ENCODE results near the gene SELE. TPM values are rescaled to one million over a fixed set of nuclear protein-coding genes. Genes with fewer than 3 reads are reported as not detected.

SELE gene
- total and polyA plus RNA-seq, 2 of the 13 experiments (the other 11 are each of a cell fraction or from before 2014, with no cell fraction given), result 0.04 to 0.09 TPM

- 0 out of 2 replicates have a peak, but pooled peaks have one; percentile 51 for TF ChIP-seq TSC22D2 (CRISPR knock-in tag; IDR thresholded peaks at IDR 0.05; ENCODE audit: borderline replicate concordance)
- peak; percentile 88; the same call in 1 of the 2 replicates for TF ChIP-seq NFKBIZ (CRISPR knock-in tag; IDR thresholded peaks at IDR 0.05)
- peak; percentile 99 for TF ChIP-seq SOX13 (IDR thresholded peaks at IDR 0.05)
- TF ChIP-seq SOX13 (CRISPR knock-in tag; conservative IDR thresholded peaks at IDR 0.05 in 1 of 2, IDR thresholded peaks at IDR 0.05 in 1 of 2), result peak in 1 of 2 experiments; percentile 100; a peak in 2 of 4 replicates
- peak; percentile 33; the same call in 1 of the 2 replicates for TF ChIP-seq NKX3-1 (CRISPR knock-in tag; IDR thresholded peaks at IDR 0.05)
- TF ChIP-seq ISL2 (CRISPR knock-in tag; IDR thresholded peaks at IDR 0.05), result peak; percentile 89
- TF ChIP-seq HNF4A (CRISPR knock-in tag; IDR thresholded peaks at IDR 0.05), result peak; percentile 49
- TF ChIP-seq SAFB2 (CRISPR knock-in tag; IDR thresholded peaks at IDR 0.05; ENCODE audit: borderline replicate concordance, low read depth), result no peak
- no peak for TF ChIP-seq ZBTB21 (CRISPR knock-in tag; IDR thresholded peaks at IDR 0.05)
- peak; percentile 78; the same call in 1 of the 2 replicates for TF ChIP-seq RCOR2 (CRISPR knock-in tag; IDR thresholded peaks at IDR 0.05)
- TF ChIP-seq CHD4 (IDR thresholded peaks at IDR 0.05; ENCODE audit: borderline replicate concordance, low read length), result 0 out of 2 replicates have a peak, but pooled peaks have one; percentile 26
- TF ChIP-seq, protein P1, sequence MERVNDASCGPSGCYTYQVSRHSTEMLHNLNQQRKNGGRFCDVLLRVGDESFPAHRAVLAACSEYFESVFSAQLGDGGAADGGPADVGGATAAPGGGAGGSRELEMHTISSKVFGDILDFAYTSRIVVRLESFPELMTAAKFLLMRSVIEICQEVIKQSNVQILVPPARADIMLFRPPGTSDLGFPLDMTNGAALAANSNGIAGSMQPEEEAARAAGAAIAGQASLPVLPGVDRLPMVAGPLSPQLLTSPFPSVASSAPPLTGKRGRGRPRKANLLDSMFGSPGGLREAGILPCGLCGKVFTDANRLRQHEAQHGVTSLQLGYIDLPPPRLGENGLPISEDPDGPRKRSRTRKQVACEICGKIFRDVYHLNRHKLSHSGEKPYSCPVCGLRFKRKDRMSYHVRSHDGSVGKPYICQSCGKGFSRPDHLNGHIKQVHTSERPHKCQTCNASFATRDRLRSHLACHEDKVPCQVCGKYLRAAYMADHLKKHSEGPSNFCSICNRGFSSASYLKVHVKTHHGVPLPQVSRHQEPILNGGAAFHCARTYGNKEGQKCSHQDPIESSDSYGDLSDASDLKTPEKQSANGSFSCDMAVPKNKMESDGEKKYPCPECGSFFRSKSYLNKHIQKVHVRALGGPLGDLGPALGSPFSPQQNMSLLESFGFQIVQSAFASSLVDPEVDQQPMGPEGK (CRISPR knock-in tag; IDR thresholded peaks at IDR 0.05), result 0 out of 2 replicates have a peak, but pooled peaks have one; percentile 49
- 0 out of 2 replicates have a peak, but pooled peaks have one; percentile 27 for TF ChIP-seq DPF2 (CRISPR knock-in tag; IDR thresholded peaks at IDR 0.05; ENCODE audit: borderline replicate concordance, low read depth)
- no peak for TF ChIP-seq ZSCAN12 (CRISPR knock-in tag; IDR thresholded peaks at IDR 0.05)
- TF ChIP-seq SIX4 (CRISPR knock-in tag; IDR thresholded peaks at IDR 0.05), result peak; percentile 63; the same call in 1 of the 2 replicates
- TF ChIP-seq CREM (IDR thresholded peaks at IDR 0.05), result peak; percentile 86
- no peak for TF ChIP-seq CREM (CRISPR knock-in tag; IDR thresholded peaks at IDR 0.05)
- TF ChIP-seq, protein P2, sequence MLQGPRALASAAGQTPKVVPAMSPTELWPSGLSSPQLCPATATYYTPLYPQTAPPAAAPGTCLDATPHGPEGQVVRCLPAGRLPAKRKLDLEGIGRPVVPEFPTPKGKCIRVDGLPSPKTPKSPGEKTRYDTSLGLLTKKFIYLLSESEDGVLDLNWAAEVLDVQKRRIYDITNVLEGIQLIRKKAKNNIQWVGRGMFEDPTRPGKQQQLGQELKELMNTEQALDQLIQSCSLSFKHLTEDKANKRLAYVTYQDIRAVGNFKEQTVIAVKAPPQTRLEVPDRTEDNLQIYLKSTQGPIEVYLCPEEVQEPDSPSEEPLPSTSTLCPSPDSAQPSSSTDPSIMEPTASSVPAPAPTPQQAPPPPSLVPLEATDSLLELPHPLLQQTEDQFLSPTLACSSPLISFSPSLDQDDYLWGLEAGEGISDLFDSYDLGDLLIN (CRISPR knock-in tag; IDR thresholded peaks at IDR 0.05; ENCODE audit: borderline replicate concordance), result no peak
- TF ChIP-seq LCORL (IDR thresholded peaks at IDR 0.05), result peak; percentile 89
- peak; percentile 80; the same call in 1 of the 2 replicates for TF ChIP-seq LCORL (CRISPR knock-in tag; IDR thresholded peaks at IDR 0.05)
- TF ChIP-seq NFIC (IDR thresholded peaks at IDR 0.05; ENCODE audit: low read length), result peak; percentile 64
- TF ChIP-seq FOXJ3 (CRISPR knock-in tag; IDR thresholded peaks at IDR 0.05; ENCODE audit: borderline replicate concordance), result peak; percentile 58; the same call in 1 of the 2 replicates
- peak; percentile 66; the same call in 1 of the 2 replicates for TF ChIP-seq ATF3 (CRISPR knock-in tag; IDR thresholded peaks at IDR 0.05)
- peak; percentile 30; the same call in 1 of the 2 replicates for TF ChIP-seq ZNF567 (CRISPR knock-in tag; IDR thresholded peaks at IDR 0.05; ENCODE audit: borderline replicate concordance)
- TF ChIP-seq, protein P3, sequence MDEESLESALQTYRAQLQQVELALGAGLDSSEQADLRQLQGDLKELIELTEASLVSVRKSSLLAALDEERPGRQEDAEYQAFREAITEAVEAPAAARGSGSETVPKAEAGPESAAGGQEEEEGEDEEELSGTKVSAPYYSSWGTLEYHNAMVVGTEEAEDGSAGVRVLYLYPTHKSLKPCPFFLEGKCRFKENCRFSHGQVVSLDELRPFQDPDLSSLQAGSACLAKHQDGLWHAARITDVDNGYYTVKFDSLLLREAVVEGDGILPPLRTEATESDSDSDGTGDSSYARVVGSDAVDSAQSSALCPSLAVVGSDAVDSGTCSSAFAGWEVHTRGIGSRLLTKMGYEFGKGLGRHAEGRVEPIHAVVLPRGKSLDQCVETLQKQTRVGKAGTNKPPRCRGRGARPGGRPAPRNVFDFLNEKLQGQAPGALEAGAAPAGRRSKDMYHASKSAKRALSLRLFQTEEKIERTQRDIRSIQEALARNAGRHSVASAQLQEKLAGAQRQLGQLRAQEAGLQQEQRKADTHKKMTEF (CRISPR knock-in tag; IDR thresholded peaks at IDR 0.05), result peak; percentile 81
- peak; percentile 28; the same call in 1 of the 2 replicates for TF ChIP-seq RXRA (CRISPR knock-in tag; IDR thresholded peaks at IDR 0.05)
Observed at GRCh38 chr1:169745015-169745861, 11.4 kb upstream of the SELE start (continued).

All from HepG2 (cell line).